Measurements from ENCODE around the gene MTCH1.
A peak's percentile ranks its signal among the peaks of the same experiment; 100 is the strongest.

The MTCH1 gene

GRCh38 chr6:36971921-36972673, 13.9 kb downstream of the MTCH1 start:
- 0 out of 22 replicates have a peak overlapping the region, but pooled peaks of 1 of the 11 experiments have one; percentile 8 for H3K27ac ChIP-seq
- no peak for TF ChIP-seq Cebpa-rat (IDR thresholded peaks at IDR 0.05)
- peaks cover 0 to 60% (median 46%) of the 10 kb centered on the region in 10 experiments; a peak in 15 of 20 replicates for H3K4me1 ChIP-seq
- peaks cover 43 to 100% (median 84%) of the 10 kb centered on the region in 11 experiments; a peak in 21 of 22 replicates for H4K20me1 ChIP-seq
- H3K9me3 ChIP-seq (replicated peaks in 1 of 11), result no peaks in the 10 kb centered on the region
- H3K4me3 ChIP-seq, result no peak overlapping the region
- H3K9ac ChIP-seq, result peak overlapping the region in 5 of 11 experiments; percentile 9 to 59 (median 28); a peak in 10 of 22 replicates
- H3K36me3 ChIP-seq, result peaks cover 100% of the 10 kb centered on the region in 11 experiments
- no peaks in the 10 kb centered on the region for H3K27me3 ChIP-seq
- H3K4me2 ChIP-seq, result peak overlapping the region in 6 of 11 experiments; percentile 6 to 73 (median 48); a peak in 11 of 22 replicates

DNA sequence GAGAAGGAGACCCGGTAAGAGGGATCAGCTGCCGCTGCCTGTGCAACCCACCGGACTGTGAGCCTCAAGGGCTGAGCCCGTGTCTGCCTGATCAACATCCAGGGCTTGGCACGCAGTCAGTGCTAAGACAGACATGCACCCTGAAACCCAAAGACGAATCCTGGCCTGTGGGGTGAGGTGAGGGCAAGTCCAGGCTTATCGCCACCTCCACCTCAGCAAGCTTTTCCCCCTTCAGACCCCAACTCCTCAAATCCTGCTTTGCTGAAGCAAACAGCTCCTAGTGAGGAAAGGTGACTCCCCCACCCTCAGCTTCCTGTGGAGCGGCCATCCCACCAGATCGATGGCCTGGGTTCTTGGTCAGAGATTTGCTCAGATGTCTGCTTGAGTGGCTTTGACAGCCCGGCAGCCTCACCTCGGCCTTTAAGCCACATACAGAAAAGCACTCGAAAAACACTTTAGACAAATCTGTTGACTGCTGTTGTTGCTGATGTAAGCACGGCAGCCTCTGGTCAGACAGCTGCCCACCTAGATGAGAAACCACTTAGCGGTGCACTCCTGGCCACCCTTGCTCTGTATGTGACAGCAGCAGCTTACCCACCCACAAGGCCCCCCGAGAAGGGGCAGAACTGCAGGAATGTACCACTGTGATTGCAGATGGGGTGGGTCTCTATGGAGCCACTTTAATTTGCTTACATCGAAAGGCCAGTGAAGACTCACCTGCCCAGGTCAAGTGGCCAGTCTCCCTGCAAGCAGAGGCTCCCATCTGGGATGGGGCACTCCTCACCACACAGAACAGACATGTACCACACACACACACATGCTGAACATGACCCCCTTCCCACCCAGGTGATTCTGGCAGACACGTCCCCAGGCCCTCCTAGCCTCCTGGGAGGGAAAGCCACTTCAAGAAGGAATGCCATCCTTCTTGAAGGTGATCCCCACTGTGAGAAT, 14.8 kb downstream of the MTCH1 start:
- TF ChIP-seq Cebpa-rat (IDR thresholded peaks at IDR 0.05), result no peak
- Histone ChIP-seq H3K27ac (peak overlapping the region in 2 of 11 experiments; percentile 8 to 29; a peak in 1 of 22 replicates), H3K4me3 (no peak overlapping the region), H3K9me3 (replicated peaks in 1 of 11) (no peaks in the 10 kb centered on the region), H3K9ac (peak overlapping the region in 3 of 11 experiments; percentile 22 to 59 (median 56); a peak in 5 of 22 replicates), H3K4me1 (peaks cover 0 to 51% (median 45%) of the 10 kb centered on the region in 10 experiments; a peak in 15 of 20 replicates), H3K27me3 (no peaks in the 10 kb centered on the region), H3K36me3 (peaks cover 94 to 100% (median 100%) of the 10 kb centered on the region in 11 experiments), H4K20me1 (peaks cover 36 to 100% (median 76%) of the 10 kb centered on the region in 11 experiments; a peak in 21 of 22 replicates), H3K4me2 (peak overlapping the region in 2 of 11 experiments; percentile 62 to 73; a peak in 3 of 22 replicates)

DNA sequence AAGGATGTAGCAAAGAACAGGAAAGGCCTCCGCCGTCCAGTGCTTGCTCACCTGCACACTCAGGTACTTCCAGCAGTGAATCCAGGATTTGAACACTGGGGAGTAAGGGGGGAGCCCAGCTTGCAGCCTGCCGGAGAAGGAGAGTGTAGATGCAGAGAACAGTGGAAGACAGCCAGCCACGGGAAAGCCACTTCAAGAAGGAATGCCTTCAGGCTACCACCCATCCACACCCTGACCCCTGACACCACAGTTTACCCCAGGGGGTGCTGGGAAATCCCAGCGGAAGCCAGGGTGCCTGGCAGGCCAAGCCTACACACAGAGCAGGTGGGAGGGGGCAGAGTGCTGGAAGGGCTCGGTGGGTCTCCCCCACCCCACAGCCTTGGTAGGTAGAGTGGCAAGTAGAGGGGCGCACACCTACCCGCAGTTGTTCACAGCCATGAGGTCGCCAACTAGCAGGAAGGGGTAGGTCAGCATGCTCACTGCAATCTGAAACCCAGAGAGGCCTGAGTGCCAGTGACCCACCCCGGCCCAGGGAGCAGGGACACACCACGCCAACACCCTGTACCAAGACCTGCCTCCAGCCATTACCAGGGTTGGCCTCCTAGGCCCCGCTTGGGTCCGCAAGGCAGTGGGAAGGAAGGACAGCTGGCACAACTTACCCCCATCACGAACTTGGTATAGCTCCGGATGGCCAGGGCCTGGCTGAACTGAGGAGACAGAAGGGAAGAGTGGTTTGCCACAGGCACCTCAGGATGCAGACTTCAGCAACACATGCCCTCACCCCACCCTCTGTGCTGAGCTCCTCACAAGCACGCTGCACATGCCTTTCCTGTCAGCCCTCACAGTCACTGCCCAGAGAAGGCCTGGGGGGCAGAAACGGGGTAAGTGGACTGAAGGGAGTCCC, 15.8 kb downstream of the MTCH1 start:
- Histone ChIP-seq H3K9me3 (replicated peaks in 1 of 11) (no peaks in the 10 kb centered on the region), H3K27ac (peak overlapping the region in 2 of 11 experiments; percentile 8 to 29; a peak in 1 of 22 replicates), H3K4me2 (no peak overlapping the region), H3K4me3 (no peak overlapping the region), H3K9ac (no peak overlapping the region), H3K4me1 (peaks cover 0 to 46% (median 39%) of the 10 kb centered on the region in 10 experiments; a peak in 19 of 20 replicates), H4K20me1 (peaks cover 30 to 92% (median 66%) of the 10 kb centered on the region in 11 experiments; a peak in 21 of 22 replicates), H3K36me3 (peaks cover 85 to 94% (median 92%) of the 10 kb centered on the region in 11 experiments), H3K27me3 (no peaks in the 10 kb centered on the region)
- no peak for TF ChIP-seq Cebpa-rat (IDR thresholded peaks at IDR 0.05)

GRCh38 chr6:36969240-36969691, 16.7 kb downstream of the MTCH1 start:
- Histone ChIP-seq H3K36me3 (peaks cover 75 to 85% (median 82%) of the 10 kb centered on the region in 11 experiments), H3K9me3 (replicated peaks in 1 of 11) (no peaks in the 10 kb centered on the region), H3K4me2 (no peak overlapping the region), H3K27ac (no peak overlapping the region), H4K20me1 (peaks cover 22 to 90% (median 58%) of the 10 kb centered on the region in 11 experiments; a peak in 21 of 22 replicates), H3K4me1 (peaks cover 8 to 46% (median 39%) of the 10 kb centered on the region in 10 experiments), H3K9ac (no peak overlapping the region), H3K27me3 (no peaks in the 10 kb centered on the region), H3K4me3 (no peak overlapping the region)
- no peak for TF ChIP-seq Cebpa-rat (IDR thresholded peaks at IDR 0.05)

DNA sequence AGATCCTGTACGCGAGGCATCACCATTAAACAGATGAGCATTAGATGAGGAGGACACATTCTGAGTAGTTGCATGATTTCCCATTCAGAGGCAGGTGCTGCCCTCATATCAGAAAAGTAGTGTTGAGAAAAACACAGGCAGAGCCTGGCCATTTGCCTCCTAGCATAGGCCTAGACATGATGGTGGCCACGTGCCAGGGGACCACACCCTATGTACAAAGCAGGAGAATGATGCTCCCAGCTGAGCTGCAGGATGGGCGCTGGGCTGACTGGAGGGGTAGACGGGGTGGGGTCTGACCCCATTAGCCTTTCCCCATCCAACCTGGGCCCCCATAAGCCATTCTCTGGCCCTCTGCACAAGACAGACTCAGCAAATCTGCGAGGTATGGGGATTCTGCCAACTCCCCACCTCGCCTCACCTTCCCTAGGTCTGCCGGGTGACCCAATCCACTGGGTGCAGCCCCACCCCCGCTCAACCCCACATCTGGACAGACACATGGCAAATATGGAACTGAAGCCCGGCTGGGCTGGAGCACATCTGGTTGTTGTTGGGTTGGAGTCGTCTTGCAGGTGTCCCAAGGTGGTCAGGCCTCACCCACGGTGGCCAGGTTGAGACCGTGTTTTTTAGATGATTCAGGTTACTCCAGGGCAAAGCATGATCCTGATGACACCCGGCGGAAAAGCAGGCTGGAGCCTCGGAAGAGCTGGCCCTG, 17.6 kb downstream of the MTCH1 start:
- no peak overlapping the region for H3K4me3 ChIP-seq
- no peaks in the 10 kb centered on the region for H3K27me3 ChIP-seq
- peaks cover 17 to 46% (median 40%) of the 10 kb centered on the region in 10 experiments for H3K4me1 ChIP-seq
- peaks cover 24 to 90% (median 52%) of the 10 kb centered on the region in 11 experiments; a peak in 21 of 22 replicates for H4K20me1 ChIP-seq
- H3K9ac ChIP-seq, result no peak overlapping the region
- TF ChIP-seq Cebpa-rat (IDR thresholded peaks at IDR 0.05), result no peak
- H3K36me3 ChIP-seq, result peaks cover 66 to 76% (median 74%) of the 10 kb centered on the region in 11 experiments
- no peak overlapping the region for H3K4me2 ChIP-seq
- no peaks in the 10 kb centered on the region for H3K9me3 ChIP-seq (replicated peaks in 1 of 11)
- no peak overlapping the region for H3K27ac ChIP-seq

GRCh38 chr6:36967757-36968156, 18.2 kb downstream of the MTCH1 start:
- peaks cover 21 to 85% (median 46%) of the 10 kb centered on the region in 11 experiments; a peak in 21 of 22 replicates for H4K20me1 ChIP-seq
- TF ChIP-seq Cebpa-rat (IDR thresholded peaks at IDR 0.05), result no peak
- H3K27ac ChIP-seq, result no peak overlapping the region
- no peaks in the 10 kb centered on the region for H3K27me3 ChIP-seq
- peaks cover 21 to 46% (median 40%) of the 10 kb centered on the region in 10 experiments for H3K4me1 ChIP-seq
- no peak overlapping the region for H3K9ac ChIP-seq
- no peak overlapping the region for H3K4me3 ChIP-seq
- peaks cover 60 to 70% (median 67%) of the 10 kb centered on the region in 11 experiments for H3K36me3 ChIP-seq
- no peaks in the 10 kb centered on the region for H3K9me3 ChIP-seq (replicated peaks in 1 of 11)
- H3K4me2 ChIP-seq, result no peak overlapping the region

- Histone ChIP-seq H3K27me3 (no peaks in the 10 kb centered on the region), H3K9ac (0 out of 22 replicates have a peak overlapping the region, but pooled peaks of 1 of the 11 experiments have one; percentile 12), H3K36me3 (peaks cover 55 to 65% (median 63%) of the 10 kb centered on the region in 11 experiments), H3K4me1 (peaks cover 21 to 46% (median 40%) of the 10 kb centered on the region in 10 experiments), H4K20me1 (peaks cover 17 to 80% (median 41%) of the 10 kb centered on the region in 11 experiments; a peak in 20 of 22 replicates), H3K9me3 (replicated peaks in 1 of 11) (no peaks in the 10 kb centered on the region), H3K4me2 (no peak overlapping the region), H3K27ac (0 out of 22 replicates have a peak overlapping the region, but pooled peaks of 1 of the 11 experiments have one; percentile 0), H3K4me3 (no peak overlapping the region)
- no peak for TF ChIP-seq Cebpa-rat (IDR thresholded peaks at IDR 0.05)
These were observed 18.7 kb downstream of the MTCH1 start for GRCh38 chr6:36967301-36967700.

Data from BLaER1 treated with 17β-estradiol and CSF1 and Interleukin-3, amounts not matched to agents 10 nM and 100 nM (cell line).